ENCODE measurements around the gene MTUS2.

Gene MTUS2

GRCh38 chr13:29537736-29538651, 717.9 kb downstream of the MTUS2 start:
- in situ Hi-C loops (cut with MboI; ENCODE audit: low sequenced_read_pairs): no loop called here

GRCh38 chr13:29538652-29539040, 718.5 kb downstream of the MTUS2 start:
- in situ Hi-C loops (cut with MboI; ENCODE audit: low sequenced_read_pairs): no loop called here

- in situ Hi-C loops (cut with MboI; ENCODE audit: low sequenced_read_pairs): no loop called here
Measured at GRCh38 chr13:29539856-29540255, 719.7 kb downstream of the MTUS2 start.

GRCh38 chr13:29540334-29540733, 720.2 kb downstream of the MTUS2 start:
- in situ Hi-C loops (cut with MboI; ENCODE audit: low sequenced_read_pairs): no loop called here

- in situ Hi-C loops (cut with MboI; ENCODE audit: low sequenced_read_pairs): no loop called here
Measured at GRCh38 chr13:29540799-29541198, 720.7 kb downstream of the MTUS2 start.

- in situ Hi-C loops (cut with MboI; ENCODE audit: low sequenced_read_pairs): no loop called here
Measured at GRCh38 chr13:29541400-29541799, 721.3 kb downstream of the MTUS2 start.

GRCh38 chr13:29542381-29542780, 722.2 kb downstream of the MTUS2 start:
- in situ Hi-C loops (cut with MboI; ENCODE audit: low sequenced_read_pairs): no loop called here

- in situ Hi-C loops (cut with MboI; ENCODE audit: low sequenced_read_pairs): no loop called here
Measured at GRCh38 chr13:29543230-29544215, 723.4 kb downstream of the MTUS2 start.

- in situ Hi-C loops (cut with MboI; ENCODE audit: low sequenced_read_pairs): no loop called here
Measured at GRCh38 chr13:29545988-29546387, 725.8 kb downstream of the MTUS2 start.

GRCh38 chr13:29546662-29547061, 726.5 kb downstream of the MTUS2 start:
- in situ Hi-C loops (cut with MboI; ENCODE audit: low sequenced_read_pairs): no loop called here

- in situ Hi-C loops (cut with MboI; ENCODE audit: low sequenced_read_pairs): no loop called here
Measured at GRCh38 chr13:29547153-29547552, 727.0 kb downstream of the MTUS2 start.

- in situ Hi-C loops (cut with MboI; ENCODE audit: low sequenced_read_pairs): no loop called here
Measured at GRCh38 chr13:29548722-29549121, 728.6 kb downstream of the MTUS2 start.

- in situ Hi-C loops (cut with MboI; ENCODE audit: low sequenced_read_pairs): no loop called here
Measured at GRCh38 chr13:29550430-29550988, 730.4 kb downstream of the MTUS2 start.

GRCh38 chr13:29551214-29551613, 731.1 kb downstream of the MTUS2 start:
- in situ Hi-C loops (cut with MboI; ENCODE audit: low sequenced_read_pairs): no loop called here

All from hTERT RPE-1 (cell line).